ENCODE data around the gene SAMSN1.

SAMSN1 gene

DNA sequence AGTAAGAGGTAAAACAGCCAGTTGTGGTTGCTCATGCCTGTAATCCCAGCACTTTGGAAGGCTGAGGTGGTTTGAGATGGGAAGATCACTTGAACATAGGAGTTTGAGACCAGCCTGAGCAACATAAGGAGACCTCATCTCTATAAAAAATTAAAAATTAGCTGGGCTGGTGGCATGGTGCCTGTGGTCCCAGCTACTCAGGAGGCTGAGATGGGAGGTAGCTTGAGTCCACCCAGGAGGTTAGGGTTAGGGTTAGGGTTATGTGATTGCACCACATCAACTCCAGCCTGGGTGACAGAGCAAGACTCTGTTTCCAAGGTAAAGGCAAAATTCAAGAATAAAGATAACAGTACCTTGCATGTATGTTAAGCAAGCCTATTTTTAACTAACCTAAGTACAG is 3.5 kb downstream of the SAMSN1 start:
- no peaks in the 10 kb centered on the region for H3K36me3 ChIP-seq (ENCODE audit: insufficient read depth)
- H2AFZ ChIP-seq (ENCODE audit: low read depth), result no peak overlapping the region
- H3K9ac ChIP-seq, result no peak overlapping the region
- no peak overlapping the region for H3K4me2 ChIP-seq
- peaks cover 18% of the 10 kb centered on the region for H3K4me1 ChIP-seq (ENCODE audit: low read depth, poor library complexity, severe bottlenecking)
- no peak overlapping the region for H3K27ac ChIP-seq
- H3K27me3 ChIP-seq (ENCODE audit: insufficient read depth, low read depth), result no peaks in the 10 kb centered on the region
- TF ChIP-seq CTCF (conservative IDR thresholded peaks at IDR 0.05; ENCODE audit: low read depth, low read length), result no peak
- H3K79me2 ChIP-seq (ENCODE audit: insufficient read depth, low read depth), result no peaks in the 10 kb centered on the region
- no peak overlapping the region for H3K4me3 ChIP-seq (IDR thresholded peaks at IDR 0.05; ENCODE audit: insufficient read depth, low read depth, low read length)
- no peaks in the 10 kb centered on the region for H4K20me1 ChIP-seq (ENCODE audit: insufficient read depth)

GRCh38 chr21:14541841-14542490 is 4.1 kb downstream of the SAMSN1 start:
- Histone ChIP-seq H4K20me1 (ENCODE audit: insufficient read depth) (no peaks in the 10 kb centered on the region), H2AFZ (ENCODE audit: low read depth) (no peak overlapping the region), H3K27me3 (ENCODE audit: insufficient read depth, low read depth) (no peaks in the 10 kb centered on the region), H3K36me3 (ENCODE audit: insufficient read depth) (no peaks in the 10 kb centered on the region), H3K27ac (no peak overlapping the region), H3K4me2 (no peak overlapping the region), H3K79me2 (ENCODE audit: insufficient read depth, low read depth) (no peaks in the 10 kb centered on the region), H3K4me1 (ENCODE audit: low read depth, poor library complexity, severe bottlenecking) (peaks cover 11% of the 10 kb centered on the region), H3K4me3 (IDR thresholded peaks at IDR 0.05; ENCODE audit: insufficient read depth, low read depth, low read length) (no peak overlapping the region), H3K9ac (no peak overlapping the region)
- no peak for TF ChIP-seq CTCF (conservative IDR thresholded peaks at IDR 0.05; ENCODE audit: low read depth, low read length)

GRCh38 chr21:14538483-14538882 is 7.6 kb downstream of the SAMSN1 start:
- H3K4me1 ChIP-seq (ENCODE audit: low read depth, poor library complexity, severe bottlenecking), result no peaks in the 10 kb centered on the region

GRCh38 chr21:14536929-14537328 is 9.2 kb downstream of the SAMSN1 start:
- no peaks in the 10 kb centered on the region for H3K27me3 ChIP-seq (ENCODE audit: insufficient read depth, low read depth)
- TF ChIP-seq CTCF (conservative IDR thresholded peaks at IDR 0.05; ENCODE audit: low read depth, low read length), result no peak
- H3K79me2 ChIP-seq (ENCODE audit: insufficient read depth, low read depth), result no peaks in the 10 kb centered on the region

More at GRCh38 chr21:14538483-14538882, 7.6 kb downstream of the SAMSN1 start:
- no peak overlapping the region for H3K9ac ChIP-seq
- H3K79me2 ChIP-seq (ENCODE audit: insufficient read depth, low read depth), result no peaks in the 10 kb centered on the region
- H3K27me3 ChIP-seq (ENCODE audit: insufficient read depth, low read depth), result no peaks in the 10 kb centered on the region
- H3K27ac ChIP-seq, result no peak overlapping the region
- no peak overlapping the region for H3K4me2 ChIP-seq
- TF ChIP-seq CTCF (conservative IDR thresholded peaks at IDR 0.05; ENCODE audit: low read depth, low read length), result no peak
- H3K36me3 ChIP-seq (ENCODE audit: insufficient read depth), result no peaks in the 10 kb centered on the region
- no peak overlapping the region for H2AFZ ChIP-seq (ENCODE audit: low read depth)
- H4K20me1 ChIP-seq (ENCODE audit: insufficient read depth), result no peaks in the 10 kb centered on the region
- no peak overlapping the region for H3K4me3 ChIP-seq (IDR thresholded peaks at IDR 0.05; ENCODE audit: insufficient read depth, low read depth, low read length)

More at GRCh38 chr21:14536929-14537328, 9.2 kb downstream of the SAMSN1 start:
- Histone ChIP-seq H3K36me3 (ENCODE audit: insufficient read depth) (no peaks in the 10 kb centered on the region), H3K27ac (no peak overlapping the region), H2AFZ (ENCODE audit: low read depth) (no peak overlapping the region), H4K20me1 (ENCODE audit: insufficient read depth) (no peaks in the 10 kb centered on the region), H3K9ac (no peak overlapping the region), H3K4me2 (no peak overlapping the region), H3K4me1 (ENCODE audit: low read depth, poor library complexity, severe bottlenecking) (no peaks in the 10 kb centered on the region), H3K4me3 (IDR thresholded peaks at IDR 0.05; ENCODE audit: insufficient read depth, low read depth, low read length) (no peak overlapping the region)

Measured in KMS-11 (cell line).